Activated CD4-positive, alpha-beta memory T cell treated with anti-CD3 and anti-CD28 coated beads, Interleukin-2, amount 10 ng/mL, durations not matched to agents 7 days and 5 days (primary cell): ENCODE measurements around the gene MFSD12. TPM values are rescaled to one million over a fixed set of nuclear protein-coding genes. Genes with fewer than 3 reads are reported as not detected.
"Not testable (repeated sequence)": the region's sequence is repeated elsewhere in the genome, so short reads cannot be mapped to it uniquely, and the experiment has no call there.

Experiments used
- CTCF ChIA-PET: fragments of 350-600 bp; sonication (Branson Sonifier 250); formaldehyde crosslinking; loops from one replicate; lab custom pipeline; 2021; ENCODE audit warnings: antibody characterized with exemption, inconsistent platforms; lab: Charles Lee
- POLR2A ChIA-PET: fragments of 350-600 bp; sonication (Branson Sonifier 250); formaldehyde crosslinking; loops from one replicate; lab custom pipeline; 2021; ENCODE audit warnings: antibody characterized with exemption; lab: Charles Lee
- DNase-seq: peaks from one replicate; pipeline ENCODE4 v3.0.0-alpha.2; 2020
- H3K27ac Mint-ChIP-seq: one replicate; pipeline ENCODE4 v1.8.0; 2021; ENCODE audit warnings: mild to moderate bottlenecking, mixed read lengths
- H3K27me3 Mint-ChIP-seq: one replicate; pipeline ENCODE4 v1.8.0; 2021; ENCODE audit warnings: mixed read lengths
- H3K36me3 Mint-ChIP-seq: one replicate; pipeline ENCODE4 v1.8.0; 2021; ENCODE audit warnings: low read depth, mixed read lengths
- H3K4me1 Mint-ChIP-seq: one replicate; pipeline ENCODE4 v1.8.0; 2021; ENCODE audit warnings: mixed read lengths
- H3K4me3 Mint-ChIP-seq: one replicate; pipeline ENCODE4 v1.8.0; 2021; ENCODE audit warnings: mild to moderate bottlenecking, mixed read lengths
- H3K9me3 Mint-ChIP-seq: one replicate; pipeline ENCODE4 v1.8.0; 2021; ENCODE audit warnings: mixed read lengths
- total RNA-seq, 2 experiments: library from RNA; stranded (reverse); gene quantifications; one replicate each; pipeline ENCODE4 v1.2.3, GENCODE V29; 2021

The MFSD12 gene
- total RNA-seq, 2 experiments from 2014 or later: 51.4 to 55.1 TPM

DNA sequence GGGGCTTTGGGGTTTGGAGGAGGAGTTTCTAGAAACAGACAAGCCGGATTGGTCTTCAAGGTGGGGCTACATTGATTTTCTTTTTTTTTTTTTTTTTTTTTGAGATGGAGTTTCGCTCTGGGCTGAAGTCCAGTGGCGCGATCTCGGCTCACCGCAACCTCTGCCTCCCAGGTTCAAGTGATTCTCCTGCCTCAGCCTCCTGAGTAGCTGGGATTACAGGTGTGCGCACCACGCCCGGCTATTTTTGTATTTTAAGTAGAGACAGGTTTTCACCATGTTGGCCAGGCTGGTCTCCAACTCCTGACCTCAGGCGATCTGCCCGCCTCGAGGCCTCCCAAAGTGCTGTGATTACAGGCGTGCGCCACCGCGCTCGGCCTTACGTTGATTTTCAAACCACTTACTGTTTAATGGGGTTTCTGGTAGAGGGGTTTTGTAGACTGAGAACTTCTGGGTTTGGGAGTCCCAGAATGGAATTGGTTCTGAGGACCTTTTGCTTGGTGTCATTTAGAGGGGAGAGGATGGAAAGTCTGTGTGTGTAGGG lies 49.2 kb downstream of the MFSD12 start:
- not testable (repeated sequence) for H3K9me3 Mint-ChIP-seq, H3K27me3 Mint-ChIP-seq, DNase-seq
- ChIA-PET POLR2A (interaction anchor here (0.6 kb wide), 1 partner anchor 29 kb away, joined by 3 read pairs; no protein-coding TSS in a partner anchor), CTCF (interaction anchor here (0.7 kb wide), 1 partner anchor 77 kb away, joined by 5 read pairs; the partner anchor contains the start of gene GIPC3)
- Mint-ChIP-seq H3K27ac (peak overlapping the region; percentile 11), H3K36me3 (peaks cover 33% of the 10 kb centered on the region), H3K4me3 (peak overlapping the region; percentile 88), H3K4me1 (peaks cover 41% of the 10 kb centered on the region)

DNA sequence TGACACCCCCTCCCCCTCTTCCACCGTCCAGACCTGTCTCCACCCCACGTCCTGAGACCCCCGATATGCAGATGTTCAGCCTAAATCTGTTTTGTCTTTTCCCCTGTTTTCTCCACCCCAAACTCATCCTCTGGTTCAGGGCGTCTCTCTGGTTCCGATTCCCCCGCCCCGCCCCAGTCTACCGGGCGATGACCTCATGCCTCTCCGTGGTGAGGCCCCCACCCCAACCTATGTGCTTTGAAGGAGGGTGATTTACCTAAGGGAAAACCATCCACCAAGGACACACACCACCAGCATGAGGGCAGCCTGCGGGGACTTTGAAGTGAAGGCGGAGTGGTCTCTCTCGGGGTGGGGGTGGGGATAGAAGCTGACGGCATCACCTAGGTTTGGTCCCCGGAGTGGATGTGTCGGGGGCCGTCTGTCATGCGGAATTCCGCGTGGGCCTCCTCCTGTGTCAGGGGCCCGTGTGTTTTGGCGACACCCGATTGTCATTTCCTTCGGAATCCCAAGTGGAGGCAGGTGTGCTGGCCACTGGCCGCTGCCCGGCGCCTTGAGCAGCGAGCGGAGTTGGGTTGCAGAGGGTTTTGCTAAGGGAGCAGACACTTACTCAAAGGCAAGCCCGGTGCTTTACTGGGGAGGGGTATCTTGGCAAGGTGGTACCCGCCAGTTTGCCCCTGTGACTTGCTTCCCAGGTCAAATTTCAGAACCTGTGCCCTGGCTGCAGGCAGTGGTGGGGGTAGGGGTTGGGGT lies 49.8 kb downstream of the MFSD12 start:
- Mint-ChIP-seq H3K4me1 (peaks cover 41% of the 10 kb centered on the region), H3K9me3 (no peaks in the 10 kb centered on the region), H3K4me3 (peak overlapping the region; percentile 88), H3K27me3 (no peaks in the 10 kb centered on the region), H3K36me3 (peaks cover 33% of the 10 kb centered on the region), H3K27ac (peak overlapping the region; percentile 84)
- ChIA-PET CTCF (no interaction called here), POLR2A (interaction anchor here (1.0 to 1.6 kb wide), 3 partner anchors 10 to 331 kb away, joined by 4 to 8 read pairs (median 5); partner anchors contain the start of gene MFSD12)
- DNase-seq: peak; percentile 47

DNA sequence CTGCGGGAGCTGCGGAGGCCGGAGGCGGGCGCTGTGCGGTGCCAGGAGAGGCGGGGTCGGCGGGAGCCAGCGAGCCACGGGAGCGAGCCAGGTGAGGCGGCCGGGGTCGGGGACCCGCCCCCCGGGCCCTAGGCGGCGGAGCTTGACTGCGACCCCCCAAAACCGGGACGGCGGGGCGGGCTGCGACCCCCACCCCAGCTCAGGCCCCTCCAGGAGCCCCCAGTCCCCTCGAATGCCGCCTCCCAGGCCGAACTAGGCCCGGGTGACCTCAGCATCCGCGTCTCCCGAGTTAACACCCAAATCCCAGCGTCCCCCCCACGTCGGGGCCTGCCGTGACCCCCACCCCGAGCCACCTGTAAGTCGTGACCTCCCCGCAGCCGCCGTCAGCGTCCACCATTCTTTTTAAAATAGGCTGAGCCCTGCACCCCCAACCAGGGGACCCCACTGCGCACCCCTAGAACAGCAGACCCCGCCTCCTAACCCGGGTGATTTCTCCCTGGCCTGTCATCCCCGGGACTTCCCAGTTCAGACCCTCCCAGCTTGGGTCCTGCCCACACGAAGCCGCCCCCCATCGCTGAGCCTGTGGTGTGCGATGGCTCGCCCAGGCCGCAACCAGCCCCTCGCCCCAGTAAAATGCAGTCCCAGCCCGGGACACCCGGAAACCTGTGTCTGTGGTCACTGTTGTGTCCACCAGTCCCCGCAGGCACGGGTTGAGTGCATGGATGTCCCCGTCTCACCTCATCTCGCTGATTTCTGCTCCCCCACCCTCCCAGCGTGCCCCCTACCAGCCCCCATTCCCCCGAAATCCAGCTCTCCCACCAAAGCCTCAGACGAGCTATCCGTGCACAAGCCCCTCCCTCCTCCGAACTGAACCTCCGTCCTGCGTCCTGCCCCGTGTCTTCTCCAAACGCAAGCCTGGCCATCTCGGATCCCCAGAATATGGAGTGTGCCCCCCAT lies 50.7 kb downstream of the MFSD12 start:
- Mint-ChIP-seq H3K27ac (peak overlapping the region; percentile 84), H3K36me3 (peaks cover 33% of the 10 kb centered on the region), H3K4me3 (peak overlapping the region; percentile 88), H3K4me1 (peaks cover 41% of the 10 kb centered on the region), H3K9me3 (no peaks in the 10 kb centered on the region), H3K27me3 (no peaks in the 10 kb centered on the region)
- CTCF ChIA-PET: no interaction called here
- POLR2A ChIA-PET: interaction anchor here (0.6 to 1.9 kb wide), 6 partner anchors 10 to 330 kb away, joined by 3 to 8 read pairs (median 4); partner anchors contain the start of gene MFSD12
- DNase-seq: peak; percentile 38

DNA sequence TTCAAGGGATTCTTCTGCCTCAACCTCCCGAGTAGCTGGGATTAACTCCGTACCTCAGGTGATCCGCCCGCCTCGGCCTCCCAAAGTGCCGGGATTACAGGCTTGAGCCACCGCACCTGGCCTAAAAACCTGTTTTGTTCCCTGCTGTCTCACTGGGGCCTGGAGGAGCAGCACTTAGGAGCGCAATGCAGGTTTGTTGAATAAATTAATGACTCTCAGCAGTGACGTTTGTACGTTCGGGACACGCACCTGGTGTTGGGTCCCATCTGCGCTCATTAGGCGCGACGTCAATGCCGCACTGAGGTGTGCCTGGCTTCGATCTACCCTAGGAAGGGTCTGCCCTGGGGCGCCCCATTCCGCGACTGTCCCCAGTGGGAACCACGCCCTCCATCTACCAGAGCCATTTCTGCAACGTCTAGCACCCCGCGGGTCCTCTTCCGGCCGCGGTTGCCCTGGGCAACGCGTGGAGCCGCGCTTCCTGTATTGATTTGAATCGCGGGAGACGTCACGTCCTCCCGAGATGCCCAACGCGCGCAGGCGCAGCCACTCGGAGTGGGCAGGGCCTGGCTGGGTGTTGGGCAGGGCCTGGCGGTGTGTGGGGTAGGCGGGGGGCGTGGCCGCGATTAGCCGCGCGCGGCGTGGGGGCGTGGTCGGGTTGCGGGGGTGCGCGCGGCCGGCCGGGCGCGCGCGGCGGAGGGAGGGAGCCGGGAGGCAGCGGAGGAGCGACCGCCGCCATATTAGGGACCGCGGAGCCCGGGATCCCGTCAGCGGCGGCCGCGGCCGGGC lies 51.6 kb downstream of the MFSD12 start, which contains the start of gene FZR1:
Gene FZR1, plus strand, starts transcription at position 714 of the 786 bp plus-strand sequence. CDS start 16,679 bp downstream, outside the sequence.
- H3K4me1 Mint-ChIP-seq: peaks cover 45% of the 10 kb centered on the region
- ChIA-PET POLR2A (interaction anchor here (0.9 to 1.9 kb wide), 4 partner anchors 11 to 99 kb away, joined by 3 to 8 read pairs (median 6); partner anchors contain the start of gene MFSD12), CTCF (interaction anchor here (0.6 kb wide), 1 partner anchor 205 kb away, joined by 3 read pairs; no protein-coding TSS in a partner anchor)
- H3K4me3 Mint-ChIP-seq: peak within 1 kb of the TSS; percentile 88
- H3K9me3 Mint-ChIP-seq: no peaks in the 10 kb centered on the region
- H3K27me3 Mint-ChIP-seq: no peaks in the 10 kb centered on the region
- peaks cover 30% of the 10 kb centered on the region for H3K36me3 Mint-ChIP-seq
- H3K27ac Mint-ChIP-seq: peak within 1 kb of the TSS; percentile 98
- DNase-seq: peak; percentile 100

DNA sequence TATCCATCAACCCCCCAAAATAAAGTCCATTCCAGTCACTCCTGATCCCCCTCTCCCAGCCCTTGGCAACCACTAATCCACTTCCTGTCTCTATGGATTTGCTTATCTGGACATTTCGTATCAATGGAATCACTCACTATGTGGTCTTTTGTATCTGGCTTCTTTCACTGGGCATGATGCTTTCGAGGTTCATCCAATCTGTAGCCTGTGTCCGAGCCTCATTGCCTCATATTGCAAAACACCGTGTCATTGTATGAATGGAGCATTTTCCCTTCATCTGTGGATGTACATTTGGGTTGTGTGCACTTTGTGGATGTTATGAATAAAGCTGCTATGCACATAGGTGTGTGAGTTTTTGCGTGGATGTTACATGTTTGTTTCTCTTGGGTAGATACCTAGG lies 52.7 kb downstream of the MFSD12 start:
- CTCF ChIA-PET: interaction anchor here (0.6 to 0.7 kb wide), 4 partner anchors 8 to 204 kb away, joined by 3 to 7 read pairs (median 3); no protein-coding TSS in a partner anchor
- H3K27me3 Mint-ChIP-seq: no peaks in the 10 kb centered on the region
- peak overlapping the region; percentile 88 for H3K4me3 Mint-ChIP-seq
- DNase-seq: no peak
- H3K27ac Mint-ChIP-seq: peak overlapping the region; percentile 98
- H3K9me3 Mint-ChIP-seq: no peaks in the 10 kb centered on the region
- H3K36me3 Mint-ChIP-seq: peaks cover 25% of the 10 kb centered on the region
- POLR2A ChIA-PET: interaction anchor here (1.0 to 1.9 kb wide), 2 partner anchors 12 to 50 kb away, joined by 3 to 8 read pairs; no protein-coding TSS in a partner anchor
- H3K4me1 Mint-ChIP-seq: peaks cover 48% of the 10 kb centered on the region

DNA sequence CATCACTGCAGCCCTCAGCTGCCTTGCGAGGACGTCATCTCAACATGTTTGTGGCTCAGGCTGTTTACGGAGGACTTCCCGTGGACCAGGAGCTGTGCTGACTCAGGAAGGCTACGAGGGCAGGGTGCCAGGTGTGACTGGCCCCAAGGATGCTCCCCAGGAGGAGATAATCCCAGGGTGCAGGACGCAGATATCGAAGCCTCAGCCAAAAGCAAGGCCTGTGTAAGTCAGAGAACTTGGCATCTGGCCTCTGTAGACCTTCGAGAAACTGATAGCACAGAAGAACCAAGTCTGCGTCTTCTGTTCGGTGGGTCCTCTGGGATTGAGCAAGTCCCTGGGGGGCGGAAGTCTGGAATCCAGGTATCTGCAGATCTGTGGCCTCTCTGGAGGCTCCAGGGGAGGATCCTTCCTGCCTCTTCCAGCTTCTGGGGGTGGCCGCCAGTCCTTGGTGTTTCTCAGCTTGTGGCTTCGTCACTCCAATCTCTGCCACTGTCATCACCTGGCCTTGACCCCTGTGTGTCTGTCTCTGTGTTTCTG lies 54.3 kb downstream of the MFSD12 start:
- peaks cover 14% of the 10 kb centered on the region for H3K36me3 Mint-ChIP-seq
- no peaks in the 10 kb centered on the region for H3K9me3 Mint-ChIP-seq
- no peaks in the 10 kb centered on the region for H3K27me3 Mint-ChIP-seq
- H3K4me1 Mint-ChIP-seq: peaks cover 44% of the 10 kb centered on the region
- no peak overlapping the region for H3K4me3 Mint-ChIP-seq
- POLR2A ChIA-PET: no interaction called here
- DNase-seq: no peak
- CTCF ChIA-PET: interaction anchor here (0.7 to 1.4 kb wide), 4 partner anchors 18 to 899 kb away, joined by 3 read pairs; no protein-coding TSS in a partner anchor
- no peak overlapping the region for H3K27ac Mint-ChIP-seq

DNA sequence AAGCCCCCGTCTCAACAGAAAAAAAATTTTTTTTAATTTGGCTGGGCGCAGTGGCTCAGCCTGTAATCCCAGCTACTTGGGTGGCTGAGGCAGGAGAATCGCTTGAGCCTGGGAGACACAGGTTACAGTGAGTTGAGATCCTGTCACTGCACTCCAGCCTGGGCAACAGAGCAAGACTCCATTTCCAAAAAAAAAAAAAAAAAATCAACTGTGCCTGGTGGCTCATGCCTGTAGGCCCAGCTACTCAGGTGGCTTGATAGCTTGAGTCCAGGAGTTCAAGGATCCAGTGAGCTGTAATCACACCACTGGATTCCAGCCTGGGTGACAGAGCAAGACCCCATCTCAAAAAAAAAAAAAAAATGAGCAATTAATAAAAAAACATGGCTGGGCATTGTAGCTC lies 55.6 kb downstream of the MFSD12 start:
- ChIA-PET POLR2A (no interaction called here), CTCF (interaction anchor here (1.1 to 3.4 kb wide), 4 partner anchors 14 to 72 kb away, joined by 3 to 23 read pairs (median 4); partner anchors contain the start of gene SMIM44)
- no peak for DNase-seq
- H3K36me3 Mint-ChIP-seq: peaks cover 13% of the 10 kb centered on the region
- no peak overlapping the region for H3K27ac Mint-ChIP-seq
- H3K9me3 Mint-ChIP-seq: no peaks in the 10 kb centered on the region
- peaks cover 40% of the 10 kb centered on the region for H3K4me1 Mint-ChIP-seq
- H3K4me3 Mint-ChIP-seq: no peak overlapping the region
- H3K27me3 Mint-ChIP-seq: no peaks in the 10 kb centered on the region

DNA sequence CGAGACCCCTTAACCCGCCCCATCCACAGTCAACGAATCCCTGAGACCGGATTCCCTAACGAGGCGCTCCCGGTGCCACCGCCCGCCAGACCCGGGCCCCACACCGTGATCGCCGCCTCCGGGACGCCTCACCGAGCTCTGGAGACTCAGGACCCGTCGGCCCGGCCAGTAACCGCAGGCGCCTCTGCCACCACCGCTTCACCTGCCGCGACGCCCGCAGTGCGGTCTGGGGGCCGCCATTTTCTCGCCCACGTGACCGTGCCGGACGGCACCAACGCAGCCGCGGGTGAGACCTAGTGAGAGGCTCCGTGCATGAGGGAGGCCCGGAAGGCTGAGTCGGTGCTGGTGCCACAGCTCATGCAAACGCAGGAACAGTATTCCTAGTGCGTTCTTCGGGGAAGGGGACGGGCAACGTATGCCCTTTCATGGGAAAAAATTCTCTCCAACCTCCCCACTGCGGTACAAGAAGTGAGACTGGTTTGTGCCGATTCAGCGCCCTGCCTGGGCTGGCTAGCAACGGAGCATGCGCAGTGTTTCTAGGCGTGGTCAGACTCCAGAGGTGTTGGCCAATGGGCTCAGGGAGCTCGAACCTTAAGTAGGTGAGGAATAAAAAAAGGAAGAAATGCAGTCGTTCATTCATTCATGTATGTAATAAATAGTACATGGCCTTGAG lies 56.8 kb downstream of the MFSD12 start, which contains the start of gene DOHH:
Gene DOHH, minus strand, starts transcription at position 246 of the 673 bp plus-strand sequence. CDS start 3,860 bp downstream, outside the sequence.
- H3K4me1 Mint-ChIP-seq: peaks cover 36% of the 10 kb centered on the region
- POLR2A ChIA-PET: interaction anchor here (1.0 to 1.8 kb wide), 7 partner anchors 10 to 485 kb away, joined by 3 to 8 read pairs (median 4); partner anchors contain the start of genes EEF2, MFSD12 and SMIM24
- no peaks in the 10 kb centered on the region for H3K27me3 Mint-ChIP-seq
- peak within 1 kb of the TSS; percentile 88 for H3K4me3 Mint-ChIP-seq
- peak; percentile 96 for DNase-seq
- peak within 1 kb of the TSS; percentile 95 for H3K27ac Mint-ChIP-seq
- CTCF ChIA-PET: interaction anchor here (0.5 to 3.4 kb wide), 6 partner anchors 12 to 123 kb away, joined by 3 to 23 read pairs (median 4); partner anchors contain the start of gene SMIM44
- H3K9me3 Mint-ChIP-seq: no peaks in the 10 kb centered on the region
- peaks cover 19% of the 10 kb centered on the region for H3K36me3 Mint-ChIP-seq

DNA sequence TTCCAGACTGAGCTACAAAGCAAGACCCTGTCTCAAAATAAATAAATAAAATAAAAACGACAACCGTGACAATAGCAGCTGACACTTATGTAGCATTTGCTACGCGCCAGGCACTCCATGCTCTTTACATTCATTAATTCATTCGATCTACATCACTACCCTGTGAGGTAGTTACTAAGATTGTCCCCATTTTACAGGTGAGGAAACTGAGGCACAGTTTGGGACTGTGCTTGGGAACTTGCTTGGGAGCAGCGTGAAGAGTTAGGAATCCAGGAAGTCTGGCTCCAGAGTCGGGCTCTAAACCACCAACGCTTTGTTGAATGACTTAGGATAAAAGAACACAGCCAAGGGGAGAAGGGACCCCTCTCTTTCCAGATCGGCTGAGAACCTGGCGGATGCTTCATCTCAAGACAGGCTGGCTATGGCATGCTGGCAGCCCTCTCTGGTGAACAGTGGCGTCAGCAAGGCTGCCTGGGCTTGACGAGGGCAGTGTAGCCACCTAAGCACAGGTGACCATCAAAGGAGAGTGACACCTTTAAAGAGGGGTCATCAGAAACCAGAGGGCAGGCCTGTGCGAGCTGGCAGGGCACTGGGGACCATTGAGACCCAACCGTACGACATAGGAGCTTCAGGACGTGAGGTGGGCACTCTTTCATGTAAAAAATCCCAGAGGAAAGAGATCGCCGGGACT lies 57.5 kb downstream of the MFSD12 start:
- Mint-ChIP-seq H3K36me3 (peaks cover 23% of the 10 kb centered on the region), H3K4me3 (peak overlapping the region; percentile 88), H3K27me3 (no peaks in the 10 kb centered on the region), H3K4me1 (peaks cover 36% of the 10 kb centered on the region), H3K9me3 (no peaks in the 10 kb centered on the region), H3K27ac (peak overlapping the region; percentile 95)
- CTCF ChIA-PET: interaction anchor here (0.6 to 3.4 kb wide), 3 partner anchors 15 to 27 kb away, joined by 5 to 23 read pairs (median 5); no protein-coding TSS in a partner anchor
- no peak for DNase-seq
- POLR2A ChIA-PET: interaction anchor here (1.0 to 1.8 kb wide), 6 partner anchors 10 to 485 kb away, joined by 3 to 8 read pairs (median 4); partner anchors contain the start of genes EEF2, MFSD12 and SMIM24
